PC-3 (cell line): ENCODE results near the gene MLKL.

Experiments used
- EZH2 ChIP-seq: fragments of 300-600 bp; sonication (generic); IDR thresholded peaks from one replicate; pipeline ENCODE4 v1.6.1; 2017; ENCODE audit warnings: antibody characterized with exemption, mild to moderate bottlenecking, low read length; ENCODE audit not compliant: unreplicated experiment
- EZH2phosphoT487 ChIP-seq: fragments of 300-600 bp; sonication (generic); IDR thresholded peaks from 2 replicates; pipeline ENCODE4 v1.6.1; 2018; ENCODE audit warnings: mild to moderate bottlenecking, antibody characterized with exemption, low read length, borderline replicate concordance
- TF ChIP-seq, protein P1 (sequence below): fragments of 300-600 bp; sonication (generic); conservative IDR thresholded peaks from 2 replicates; pipeline ENCODE4 v1.5.1; 2017; ENCODE audit warnings: antibody characterized with exemption, low read depth, mild to moderate bottlenecking, low read length

DNA sequence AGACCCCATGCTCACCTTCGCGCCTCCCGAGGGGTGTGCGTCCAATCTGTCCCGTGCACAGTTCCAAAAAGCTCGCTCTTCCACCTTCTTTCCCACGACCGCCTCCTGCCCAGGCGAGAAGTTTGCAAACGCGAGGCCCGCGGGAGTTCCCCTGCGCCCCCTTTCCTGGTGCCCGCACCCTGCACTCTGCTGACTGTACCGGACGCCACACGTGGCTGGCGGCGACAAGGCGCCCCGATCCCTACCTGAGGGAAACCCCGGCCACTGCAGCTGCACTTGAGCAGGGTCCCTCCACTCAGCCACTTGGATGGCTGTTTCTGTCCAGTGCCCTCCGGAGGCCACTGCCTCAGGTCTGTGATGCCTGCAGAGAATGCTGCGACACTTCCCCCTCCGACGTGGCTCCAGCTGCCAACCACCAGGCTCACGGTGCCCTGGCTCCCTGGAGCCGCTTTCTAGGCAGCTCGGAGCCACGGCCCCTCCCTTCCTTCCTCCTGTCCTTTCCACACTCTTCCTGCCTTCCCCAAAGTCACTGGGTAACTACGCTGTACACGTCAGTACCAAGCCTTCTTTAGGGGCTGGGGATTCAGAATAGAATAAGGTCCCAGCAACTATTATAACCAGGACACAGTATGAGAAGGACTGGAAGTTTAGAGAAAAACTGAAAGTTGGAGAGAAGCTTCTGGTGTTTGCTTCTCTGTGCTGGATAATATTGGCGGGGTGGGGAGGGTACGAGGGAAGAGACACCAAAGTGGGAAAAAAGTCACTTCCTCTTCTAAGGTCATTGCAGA lies at the start of gene MLKL:
- TF ChIP-seq, protein P1, sequence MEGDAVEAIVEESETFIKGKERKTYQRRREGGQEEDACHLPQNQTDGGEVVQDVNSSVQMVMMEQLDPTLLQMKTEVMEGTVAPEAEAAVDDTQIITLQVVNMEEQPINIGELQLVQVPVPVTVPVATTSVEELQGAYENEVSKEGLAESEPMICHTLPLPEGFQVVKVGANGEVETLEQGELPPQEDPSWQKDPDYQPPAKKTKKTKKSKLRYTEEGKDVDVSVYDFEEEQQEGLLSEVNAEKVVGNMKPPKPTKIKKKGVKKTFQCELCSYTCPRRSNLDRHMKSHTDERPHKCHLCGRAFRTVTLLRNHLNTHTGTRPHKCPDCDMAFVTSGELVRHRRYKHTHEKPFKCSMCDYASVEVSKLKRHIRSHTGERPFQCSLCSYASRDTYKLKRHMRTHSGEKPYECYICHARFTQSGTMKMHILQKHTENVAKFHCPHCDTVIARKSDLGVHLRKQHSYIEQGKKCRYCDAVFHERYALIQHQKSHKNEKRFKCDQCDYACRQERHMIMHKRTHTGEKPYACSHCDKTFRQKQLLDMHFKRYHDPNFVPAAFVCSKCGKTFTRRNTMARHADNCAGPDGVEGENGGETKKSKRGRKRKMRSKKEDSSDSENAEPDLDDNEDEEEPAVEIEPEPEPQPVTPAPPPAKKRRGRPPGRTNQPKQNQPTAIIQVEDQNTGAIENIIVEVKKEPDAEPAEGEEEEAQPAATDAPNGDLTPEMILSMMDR: no peak
- no peak for TF ChIP-seq EZH2phosphoT487
- TF ChIP-seq EZH2: no peak
